Breast epithelium (tissue), 3 donors: Measurements from ENCODE around the gene RNASE2.
"Not testable (repeated sequence)": the region's sequence is repeated elsewhere in the genome, so short reads cannot be mapped to it uniquely, and the experiment has no call there.

Experiments
- CTCF ChIP-seq, 3 donors: fragments of 450-650 bp; IDR thresholded peaks; one replicate each; pipeline ENCODE4 v1.5.1; 2016 to 2017; ENCODE audit warnings: antibody characterized with exemption in 3 of 3, mild to moderate bottlenecking in 3 of 3, moderate library complexity in 3 of 3
- POLR2AphosphoS5 ChIP-seq, 3 donors: sonication (generic); formaldehyde crosslinking; IDR thresholded peaks; one replicate each; pipeline ENCODE4 v1.6.1; 2017; ENCODE audit warnings: antibody characterized with exemption in 3 of 3

DNA sequence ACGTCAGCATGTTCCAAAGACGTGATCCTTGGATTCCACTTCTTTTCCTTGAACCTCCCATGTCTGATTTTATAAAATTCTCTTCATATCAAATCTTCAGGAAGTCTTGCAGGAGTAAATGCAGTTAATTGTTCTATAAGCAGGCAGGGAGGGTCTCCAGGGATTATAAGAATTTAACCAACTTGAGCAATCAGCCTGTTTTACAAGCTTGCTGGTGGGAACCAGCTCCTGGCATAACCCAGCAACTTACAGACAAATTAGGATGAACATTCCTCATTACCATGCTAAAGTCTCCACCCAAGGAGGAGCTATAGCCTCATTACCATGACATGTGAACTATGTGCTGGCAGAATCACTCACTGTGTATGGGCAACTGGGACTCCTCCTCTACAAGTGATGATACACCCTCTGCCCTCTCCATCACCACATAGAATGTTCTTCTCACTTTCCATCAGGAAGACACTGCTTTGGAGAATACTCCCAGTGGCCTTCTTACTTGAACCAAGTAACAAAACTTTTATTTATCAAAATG, 31.5 kb upstream of the RNASE2 start:
- not testable (repeated sequence) for TF ChIP-seq CTCF, POLR2AphosphoS5 (IDR thresholded peaks at IDR 0.05)
